ENCODE measurements around the gene HMGB3. TPM values are rescaled to one million over a fixed set of nuclear protein-coding genes. Genes with fewer than 3 reads are reported as not detected.

Gene HMGB3
- polyA plus RNA-seq, 2 of the 4 experiments (the other 2 are of a cell fraction), result 104 to 142 TPM

GRCh38 chrX:150941580-150941979 lies 41.6 kb upstream of the HMGB3 start:
- Histone ChIP-seq H3K27ac (no peak overlapping the region), H3K4me3 (no peak overlapping the region), H3K4me1 (no peaks in the 10 kb centered on the region), H3K9me3 (no peaks in the 10 kb centered on the region), H3K4me2 (no peak overlapping the region)
- ChIA-PET CTCF (no interaction called here), POLR2A (no interaction called here)
- no peak for TF ChIP-seq FOXS1 (CRISPR knock-in tag; IDR thresholded peaks at IDR 0.05)
- TF ChIP-seq KDM5A (IDR thresholded peaks at IDR 0.05), result no peak
- no peak for TF ChIP-seq POLR2AphosphoS2 (conservative IDR thresholded peaks at IDR 0.05; ENCODE audit: low read length)
- no peak for TF ChIP-seq E2F6 (IDR thresholded peaks at IDR 0.05; ENCODE audit: borderline replicate concordance, low read depth)
- no peak for TF ChIP-seq ESRRA (IDR thresholded peaks at IDR 0.05; ENCODE audit: borderline replicate concordance, low read length)
- TF ChIP-seq JUN (IDR thresholded peaks at IDR 0.05), result no peak
- no peak for TF ChIP-seq EHMT2 (IDR thresholded peaks at IDR 0.05; ENCODE audit: low read depth)
- TF ChIP-seq CHD4 (IDR thresholded peaks at IDR 0.05; ENCODE audit: borderline replicate concordance), result no peak
- TF ChIP-seq NFE2L2 (conservative IDR thresholded peaks at IDR 0.05; ENCODE audit: low read length), result no peak
- TF ChIP-seq ZNF302 (CRISPR knock-in tag; IDR thresholded peaks at IDR 0.05), result no peak
- no peak for FAIRE-seq
- 44% methylated on average over 2 of the region's 2 CpGs for WGBS (ENCODE audit: missing lambda C conversion rate)
- DNase-seq (ENCODE audit: low read depth in 1 of 2, low spot score in 1 of 2), result no peak
- no peak for ATAC-seq

- POLR2A ChIA-PET, result no interaction called here
- ATAC-seq (no peak; a peak in 1 of 6 replicates), DNase-seq (ENCODE audit: low read depth in 1 of 2, low spot score in 1 of 2) (no peak), FAIRE-seq (peak; percentile 23)
- TF ChIP-seq JUNB (IDR thresholded peaks at IDR 0.05), result no peak
- no peak for TF ChIP-seq PBX3 (IDR thresholded peaks at IDR 0.05)
- no peak for TF ChIP-seq CBX8 (IDR thresholded peaks at IDR 0.05)
- no peak for TF ChIP-seq GATA3 (IDR thresholded peaks at IDR 0.05; ENCODE audit: borderline replicate concordance)
- TF ChIP-seq ELK1 (IDR thresholded peaks at IDR 0.05; ENCODE audit: low read depth, low read length), result no peak
- TF ChIP-seq E2F6 (IDR thresholded peaks at IDR 0.05; ENCODE audit: borderline replicate concordance, low read depth), result no peak
- no peak for TF ChIP-seq PHF8 (IDR thresholded peaks at IDR 0.05; ENCODE audit: borderline replicate concordance, low read depth)
- TF ChIP-seq POLR2A (IDR thresholded peaks at IDR 0.05; ENCODE audit: low read length), result no peak
- H3K4me3 ChIP-seq, result no peak overlapping the region
- no peaks in the 10 kb centered on the region for H3K9me3 ChIP-seq
- CTCF ChIA-PET, result no interaction called here
- H3K27ac ChIP-seq, result no peak overlapping the region
- WGBS (ENCODE audit: missing lambda C conversion rate), result 78% methylated on average over 9 of the region's 9 CpGs
- no peaks in the 10 kb centered on the region for H3K4me1 ChIP-seq
- H3K4me2 ChIP-seq, result no peak overlapping the region
Observed at GRCh38 chrX:150942942-150943594, 40.1 kb upstream of the HMGB3 start.

- DNase-seq (ENCODE audit: low read depth in 1 of 2, low spot score in 1 of 2), result no peak
- ChIA-PET CTCF (interaction anchor here (0.6 kb wide), 1 partner anchor 27 kb away, joined by 3 read pairs; no protein-coding TSS in a partner anchor), POLR2A (interaction anchor here (0.6 kb wide), 1 partner anchor 189 kb away, joined by 3 read pairs; no protein-coding TSS in a partner anchor)
- no peak overlapping the region for H3K4me3 ChIP-seq
- no peak for ATAC-seq
- H3K4me1 ChIP-seq, result no peaks in the 10 kb centered on the region
- FAIRE-seq, result no peak
- 64% methylated on average over 2 of the region's 3 CpGs for WGBS (ENCODE audit: missing lambda C conversion rate)
- no peak overlapping the region for H3K27ac ChIP-seq
- H3K9me3 ChIP-seq, result no peaks in the 10 kb centered on the region
- no peak overlapping the region for H3K4me2 ChIP-seq
- TF ChIP-seq POLR2A (IDR thresholded peaks at IDR 0.05; ENCODE audit: low read length), result no peak
- TF ChIP-seq ZNF302 (CRISPR knock-in tag; IDR thresholded peaks at IDR 0.05), result no peak
- TF ChIP-seq EHMT2 (IDR thresholded peaks at IDR 0.05; ENCODE audit: low read depth), result no peak
- no peak for TF ChIP-seq REST (IDR thresholded peaks at IDR 0.05)
- no peak for TF ChIP-seq EP300 (IDR thresholded peaks at IDR 0.05)
- no peak for TF ChIP-seq MAFK (IDR thresholded peaks at IDR 0.05; ENCODE audit: partially characterized antibody)
- TF ChIP-seq ZSCAN20 (CRISPR knock-in tag; IDR thresholded peaks at IDR 0.05), result no peak
- no peak for TF ChIP-seq EHF (CRISPR knock-in tag; IDR thresholded peaks at IDR 0.05)
- TF ChIP-seq TP53 (CRISPR knock-in tag; IDR thresholded peaks at IDR 0.05), result no peak
- no peak for TF ChIP-seq NR3C1 (IDR thresholded peaks at IDR 0.05)
- no peak for TF ChIP-seq HDAC2 (IDR thresholded peaks at IDR 0.05)
- TF ChIP-seq KDM1A (IDR thresholded peaks at IDR 0.05; ENCODE audit: low read depth), result no peak
- TF ChIP-seq CHD4 (IDR thresholded peaks at IDR 0.05; ENCODE audit: borderline replicate concordance), result no peak
Observed at GRCh38 chrX:150944233-150944632, 38.9 kb upstream of the HMGB3 start.
